H1 (cell line): Measurements from ENCODE around the gene AKR1B15. TPM values are rescaled to one million over a fixed set of nuclear protein-coding genes. Genes with fewer than 3 reads are reported as not detected.

Source experiments
- CEBPB ChIP-seq: IDR thresholded peaks from 2 replicates; pipeline ENCODE4 v1.6.1; 2012; ENCODE audit warnings: low read depth, low read length
- POU5F1 ChIP-seq: IDR thresholded peaks from 2 replicates; pipeline ENCODE4 v1.6.1; 2011; ENCODE audit warnings: low read depth, mild to moderate bottlenecking, low read length, moderate library complexity
- RAD21 ChIP-seq, 2 experiments: IDR thresholded peaks in 1 of 2; conservative IDR thresholded peaks in 1 of 2; 2 replicates each; pipeline ENCODE4 v1.6.1; 2011; ENCODE audit warnings: low read depth in 2 of 2, low read length in 2 of 2, improper control_type of control experiment in 1 of 2, inconsistent platforms in 1 of 2, mild to moderate bottlenecking in 1 of 2, moderate library complexity in 1 of 2
- SIX5 ChIP-seq: IDR thresholded peaks from 2 replicates; pipeline ENCODE4 v1.6.1; 2011; ENCODE audit warnings: mild to moderate bottlenecking, low read depth, low read length
- TBP ChIP-seq: IDR thresholded peaks from 2 replicates; pipeline ENCODE4 v1.6.1; 2011; ENCODE audit warnings: low read depth, low read length, improper control_type of control experiment
- polyA plus RNA-seq, 7 experiments: library from polyadenylated mRNA; depleted of rRNA in 3 of 7; stranded (reverse) in 5 of 7; unstranded in 2 of 7; fragments of >200 nt in 5 of 7; fragments of 200-250 nt in 2 of 7; gene quantifications; 1 replicate in 5 of 7; 2 replicates in 1 of 7; 4 replicates in 1 of 7; pipeline versions ENCODE4 v1.2.1 to v1.2.3, GENCODE V29; 2011 to 2013; ENCODE audit warnings: missing spikeins in 2 of 7, mixed read lengths in 2 of 7
- total RNA-seq: library from RNA; stranded (reverse); fragmentation: NEBNext Ultra II Directional; extraction: Animal tissue kit (Norgen Biotek cat#: 25700); gene quantifications from 2 replicates; pipeline ENCODE4 v1.2.1, GENCODE V29; 2021

AKR1B15 gene
- total and polyA plus RNA-seq, 2 of the 8 experiments (the other 6 are each of a cell fraction or from before 2014, with no cell fraction given) = 0.15 to 0.47 TPM

DNA sequence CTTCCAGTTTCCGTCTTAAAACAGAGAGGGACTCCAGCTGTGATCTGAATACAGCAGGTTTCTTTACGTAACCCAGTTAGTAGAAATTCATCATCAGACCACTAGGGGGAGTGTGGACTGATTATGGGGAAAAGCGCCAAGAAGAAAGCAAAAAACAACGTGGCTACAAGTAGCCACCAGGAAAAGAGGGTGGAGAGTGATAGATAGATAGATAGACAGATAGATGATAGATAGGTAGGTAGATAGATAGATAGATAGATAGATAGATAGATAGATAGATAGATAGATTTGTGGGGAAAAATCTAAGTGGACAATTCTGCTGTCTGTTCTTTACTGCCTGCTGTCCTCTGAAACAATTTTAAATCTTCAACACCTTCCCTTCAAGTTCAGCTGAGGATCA is 34.2 kb upstream of the AKR1B15 start (continued):
- TF ChIP-seq POU5F1 = no peak
- TF ChIP-seq TBP = no peak
- no peak for TF ChIP-seq SIX5
- peak; percentile 47 to 65 for TF ChIP-seq RAD21 (IDR thresholded peaks at IDR 0.05 in 1 of 2, conservative IDR thresholded peaks at IDR 0.05 in 1 of 2; ENCODE audit: low read depth in 2 of 2, low read length in 2 of 2)
- TF ChIP-seq CEBPB = no peak
